HG03575 (cell line): ENCODE measurements around the gene SH2D1B.

Experiments used
- ATAC-seq: cut with Tn5 transposase; IDR thresholded peaks from one replicate; pipeline ENCODE4 v1.9.1; 2021; ENCODE audit not compliant: unreplicated experiment, insufficient number of reproducible peaks, low FRiP score; ENCODE audit errors: extremely low read depth

Gene SH2D1B

GRCh38 chr1:162404550-162405160 lies 7.3 kb downstream of the SH2D1B start:
- no peak for ATAC-seq

- ATAC-seq: no peak
Measured at GRCh38 chr1:162400790-162401355, 11.1 kb downstream of the SH2D1B start.

DNA sequence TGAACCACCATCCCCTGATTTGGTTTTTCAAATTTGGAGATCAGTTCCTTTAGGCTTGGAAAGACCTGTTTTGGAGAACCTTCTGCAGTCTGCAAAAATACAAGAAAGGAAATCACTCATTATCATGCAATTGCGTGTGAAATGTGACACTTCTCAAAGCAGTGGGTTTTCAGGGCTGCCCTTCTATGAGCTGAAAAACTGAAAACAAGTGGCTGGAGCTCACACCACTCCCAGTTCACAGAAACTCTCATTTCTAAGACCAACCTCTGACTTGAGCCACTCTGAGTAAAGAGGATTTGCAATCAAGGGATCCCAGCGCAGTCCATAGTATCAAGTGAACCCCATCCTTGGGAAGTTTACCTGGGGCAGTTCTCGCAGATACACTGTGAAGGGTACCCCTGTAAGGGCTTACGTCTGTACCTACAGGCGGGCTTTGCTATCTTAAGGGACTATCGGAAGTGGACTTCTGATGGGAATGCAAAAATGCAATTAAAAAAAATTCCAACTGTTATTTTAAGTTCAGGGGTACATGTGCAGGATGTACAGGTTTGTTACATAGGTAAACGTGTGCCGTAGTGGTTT lies 12.8 kb downstream of the SH2D1B start:
- ATAC-seq: no peak

GRCh38 chr1:162397943-162398560 lies 13.9 kb downstream of the SH2D1B start:
- no peak for ATAC-seq

GRCh38 chr1:162397039-162397448 lies 14.9 kb downstream of the SH2D1B start:
- no peak for ATAC-seq

- no peak for ATAC-seq
Measured at GRCh38 chr1:162396201-162396906, 15.6 kb downstream of the SH2D1B start.

DNA sequence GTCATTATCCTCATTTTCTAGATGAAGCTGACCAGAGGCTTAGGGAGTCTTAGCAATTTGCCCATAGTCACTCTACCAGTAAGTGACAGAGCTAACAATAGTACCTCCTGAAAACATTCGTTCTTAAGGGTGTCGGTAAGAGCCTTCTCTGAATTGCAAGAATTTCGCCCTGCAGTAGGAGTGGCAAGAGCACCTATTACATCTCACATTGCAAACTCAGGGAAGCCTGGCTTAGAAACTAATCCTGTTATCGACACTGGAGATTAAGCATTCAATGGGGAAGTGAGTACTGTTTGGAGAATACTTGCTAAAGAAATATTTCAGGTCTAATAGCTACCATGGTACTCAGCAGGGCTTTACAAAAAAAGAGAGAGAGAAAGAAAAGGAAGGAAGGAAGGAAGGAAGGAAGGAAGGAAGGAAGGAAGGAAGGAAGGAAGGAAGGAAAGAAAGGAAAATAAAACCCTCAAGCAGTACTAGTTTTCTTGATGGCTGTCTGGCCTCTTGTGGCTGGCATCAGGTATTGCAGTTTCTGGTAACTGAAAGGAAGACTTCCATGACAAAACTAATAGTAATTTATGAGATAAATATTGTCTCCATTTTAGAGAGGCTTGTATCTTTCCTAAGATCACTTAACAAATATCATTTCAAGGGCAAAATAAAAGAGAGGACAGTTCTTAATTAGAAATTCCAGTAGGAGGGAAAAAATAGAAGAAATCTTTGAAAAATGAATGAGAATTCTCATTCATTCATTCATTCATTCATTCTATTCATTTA lies 20.0 kb downstream of the SH2D1B start:
- no peak for ATAC-seq

GRCh38 chr1:162390396-162391185 lies 21.3 kb downstream of the SH2D1B start:
- ATAC-seq: no peak

DNA sequence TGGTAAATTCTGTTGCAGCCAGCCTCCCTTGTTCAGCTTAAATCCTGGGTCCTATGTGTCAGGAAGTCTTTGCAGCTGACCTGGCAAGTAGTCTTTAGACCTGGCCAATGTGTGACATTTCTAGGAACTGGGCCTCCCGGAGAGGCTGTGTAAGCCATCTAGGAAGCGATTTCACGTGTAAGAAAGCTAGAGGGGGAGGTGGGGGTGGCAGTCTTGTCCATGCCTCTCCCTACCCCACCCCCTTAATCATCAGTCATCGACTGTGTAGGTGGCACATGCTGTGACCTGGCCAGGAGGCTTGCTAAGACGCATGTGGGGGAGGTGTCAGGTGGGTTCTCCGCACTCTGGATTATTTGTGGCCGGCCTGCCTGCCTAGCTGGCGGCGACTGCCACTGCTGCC lies 22.0 kb downstream of the SH2D1B start:
- ATAC-seq: no peak

- no peak for ATAC-seq
Measured at GRCh38 chr1:162389021-162389818, 22.7 kb downstream of the SH2D1B start.

DNA sequence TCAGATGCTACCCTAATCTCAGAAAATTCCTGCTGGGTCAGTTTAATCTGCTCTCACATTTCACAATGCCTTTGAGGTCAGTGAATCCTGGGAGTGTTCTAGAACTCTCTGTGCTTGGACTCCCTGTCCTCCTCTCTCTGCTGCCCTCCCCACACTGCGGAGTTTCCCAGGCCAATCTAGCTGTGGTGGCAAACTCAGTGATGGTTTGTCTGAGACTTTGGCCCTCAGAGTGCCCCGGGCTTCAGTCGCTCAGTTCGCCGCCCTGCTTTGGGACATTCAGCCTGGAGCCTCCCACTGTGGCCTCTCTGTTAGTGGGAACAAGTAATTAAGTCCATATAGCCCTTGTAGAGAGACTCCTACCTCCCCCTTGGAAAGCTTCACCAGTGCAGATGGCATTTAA lies 23.3 kb downstream of the SH2D1B start:
- no peak for ATAC-seq

GRCh38 chr1:162388083-162388594 lies 23.8 kb downstream of the SH2D1B start:
- no peak for ATAC-seq

DNA sequence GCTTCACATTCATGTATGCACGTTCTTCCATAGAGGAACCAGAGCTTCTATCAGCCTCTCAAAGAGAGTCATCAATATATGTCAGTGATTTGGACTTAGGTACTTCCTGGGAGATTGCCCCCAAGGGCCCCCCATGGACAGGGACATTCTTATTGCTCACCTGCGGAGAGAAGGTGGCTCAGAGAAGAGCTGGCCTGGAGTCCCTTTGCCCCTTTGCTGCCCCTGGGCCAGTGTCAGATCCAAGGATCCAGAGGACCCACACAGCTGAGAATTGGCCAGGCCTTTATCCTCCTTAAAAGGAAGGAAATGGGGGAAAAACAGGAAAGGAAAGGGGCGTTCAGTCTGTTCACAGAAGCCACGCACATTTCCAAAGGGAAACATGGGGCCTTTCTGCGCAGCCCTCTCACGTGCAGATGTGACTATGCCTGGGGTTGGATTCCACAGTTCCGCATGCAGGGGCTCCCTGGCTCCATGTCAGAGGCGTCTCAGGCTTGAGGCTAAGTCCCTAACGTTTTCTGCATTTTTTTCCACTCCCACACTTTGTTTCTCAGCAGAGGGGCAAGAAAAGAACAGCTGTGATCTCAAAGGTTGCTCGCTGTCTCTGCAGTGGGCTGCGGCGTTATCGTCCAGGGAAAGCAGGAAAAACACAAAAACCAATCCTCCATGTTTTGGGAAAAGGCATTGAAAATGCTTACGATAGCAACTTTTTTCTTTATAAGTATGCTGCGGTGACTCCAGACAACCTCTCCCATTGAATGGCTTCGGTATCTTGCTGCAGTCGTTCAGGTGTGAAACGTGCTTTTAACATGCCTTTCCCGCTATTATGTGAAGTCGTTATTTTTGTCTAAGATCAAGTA lies 24.5 kb downstream of the SH2D1B start:
- no peak for ATAC-seq

GRCh38 chr1:162386292-162387225 lies 25.4 kb downstream of the SH2D1B start:
- no peak for ATAC-seq

GRCh38 chr1:162385702-162386101 lies 26.2 kb downstream of the SH2D1B start:
- no peak for ATAC-seq

DNA sequence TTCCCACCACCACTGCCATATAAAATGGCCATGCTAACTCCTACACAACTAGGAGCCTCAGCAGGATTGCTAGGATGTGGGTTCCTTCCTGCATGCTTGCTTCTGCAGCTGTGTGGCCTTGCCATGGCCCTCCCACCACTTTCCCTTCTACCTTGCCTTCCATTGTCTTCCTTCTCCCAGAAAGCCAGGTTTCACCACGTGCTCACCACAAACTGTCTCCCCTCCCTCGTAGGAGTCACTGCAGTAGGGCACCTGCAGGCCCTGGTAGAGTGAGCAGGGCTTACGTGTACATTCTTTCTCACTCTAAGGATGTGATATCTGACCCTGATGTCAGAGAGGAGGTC lies 26.7 kb downstream of the SH2D1B start:
- no peak for ATAC-seq
